Epithelial cell of proximal tubule (primary cell): Measurements from ENCODE around the gene PRODH. TPM values are rescaled to one million over a fixed set of nuclear protein-coding genes. Genes with fewer than 3 reads are reported as not detected.
"Not testable (repeated sequence)": the region's sequence is repeated elsewhere in the genome, so short reads cannot be mapped to it uniquely, and the experiment has no call there.

Source experiments
- DNase-seq: peaks from one replicate; pipeline ENCODE4 v3.0.0-alpha.2; 2011; ENCODE audit warnings: low read depth
- H3K4me3 ChIP-seq: 2 replicates; pipeline ENCODE4 v1.5.1; 2011; ENCODE audit warnings: low read depth, mild to moderate bottlenecking, low read length
- CTCF ChIP-seq: conservative IDR thresholded peaks from 2 replicates; pipeline ENCODE4 v1.5.1; 2012; ENCODE audit warnings: low read depth, mild to moderate bottlenecking, low read length
- total RNA-seq: library from RNA; depleted of rRNA; stranded (reverse); fragments of >200 nt; gene quantifications from 2 replicates; pipeline ENCODE4 v1.2.3, GENCODE V29; 2015

The PRODH gene
- total RNA-seq, 1 donor from 2014 or later, result 2.1 TPM

GRCh38 chr22:18933914-18934313, 2.2 kb downstream of the PRODH start:
- no peak for DNase-seq
- no peak for TF ChIP-seq CTCF
- no peak overlapping the region for H3K4me3 ChIP-seq

- TF ChIP-seq CTCF, result no peak
- H3K4me3 ChIP-seq, result no peak overlapping the region
- no peak for DNase-seq
Measured at GRCh38 chr22:18931905-18932652, 4.0 kb downstream of the PRODH start.

GRCh38 chr22:18929459-18929858, 6.6 kb downstream of the PRODH start:
- H3K4me3 ChIP-seq, result no peak overlapping the region
- TF ChIP-seq CTCF, result no peak
- no peak for DNase-seq

GRCh38 chr22:18927573-18927972, 8.5 kb downstream of the PRODH start:
- H3K4me3 ChIP-seq, result no peak overlapping the region
- no peak for TF ChIP-seq CTCF
- no peak for DNase-seq

GRCh38 chr22:18927020-18927419, 9.1 kb downstream of the PRODH start:
- no peak for DNase-seq
- H3K4me3 ChIP-seq, result no peak overlapping the region
- TF ChIP-seq CTCF, result no peak

GRCh38 chr22:18925368-18926064, 10.6 kb downstream of the PRODH start:
- DNase-seq, result no peak
- no peak overlapping the region for H3K4me3 ChIP-seq
- no peak for TF ChIP-seq CTCF

- not testable (repeated sequence) for DNase-seq, H3K4me3 ChIP-seq
Measured at GRCh38 chr22:18920257-18920902, 15.7 kb downstream of the PRODH start.

- H3K4me3 ChIP-seq, DNase-seq: not testable (repeated sequence)
Measured at GRCh38 chr22:18917818-18918217, 18.3 kb downstream of the PRODH start.

- not testable (repeated sequence) for DNase-seq
Measured at GRCh38 chr22:18915550-18915949, 20.5 kb downstream of the PRODH start.

GRCh38 chr22:18914558-18914957, 21.5 kb downstream of the PRODH start:
- DNase-seq, H3K4me3 ChIP-seq: not testable (repeated sequence)

More at GRCh38 chr22:18915550-18915949, 20.5 kb downstream of the PRODH start:
- not testable (repeated sequence) for H3K4me3 ChIP-seq
